Ascending aorta (tissue), 2 donors: ENCODE data around the gene STRBP. TPM values are rescaled to one million over a fixed set of nuclear protein-coding genes. Genes with fewer than 3 reads are reported as not detected.

Experiments used
- DNase-seq, 2 donors: peaks; one replicate each; pipeline ENCODE4 v3.0.0-alpha.2; 2019; ENCODE audit warnings: low spot score in 2 of 2
- H3K27ac ChIP-seq, 2 donors: fragments of 200-600 bp; sonication (generic); one replicate each; pipeline ENCODE4 v1.5.1; 2016 to 2017; ENCODE audit warnings: mild to moderate bottlenecking in 1 of 2
- H3K27me3 ChIP-seq: fragments of 200-600 bp; sonication (generic); one replicate; pipeline ENCODE4 v1.5.1; 2017
- H3K36me3 ChIP-seq, 2 donors: fragments of 200-600 bp; sonication (generic); one replicate each; pipeline ENCODE4 v1.5.1; 2016
- H3K4me1 ChIP-seq, 2 donors: fragments of 200-600 bp; sonication (generic); one replicate each; pipeline ENCODE4 v1.5.1; 2016 to 2017; ENCODE audit warnings: mild to moderate bottlenecking in 1 of 2
- H3K4me3 ChIP-seq, 2 donors: fragments of 200-600 bp; sonication (generic); one replicate each; pipeline ENCODE4 v1.5.1; 2016 to 2017; ENCODE audit warnings: mild to moderate bottlenecking in 1 of 2
- H3K9me3 ChIP-seq, 2 donors: fragments of 200-600 bp; sonication (generic); one replicate each; pipeline ENCODE4 v1.5.1; 2016
- CTCF ChIP-seq, 3 experiments: fragments of 200-600 bp in 2 of 3; fragments of 450-650 bp in 1 of 3; sonication (generic) in 2 of 3; IDR thresholded peaks; one replicate each; pipeline ENCODE4 v1.5.1; 2016 to 2019; ENCODE audit warnings: antibody characterized with exemption in 3 of 3, mild to moderate bottlenecking in 1 of 3, moderate library complexity in 1 of 3
- intact Hi-C: fragments of 100-400 bp; cut with DNase I; formaldehyde crosslinking; loops from one replicate; pipeline ENCODE4 v1.15.1; 2023
- total RNA-seq: library from RNA; depleted of rRNA; stranded (reverse); fragments of >200 nt; gene quantifications from one replicate; pipeline ENCODE4 v1.1.0, GENCODE V29; 2016

The STRBP gene
- total RNA-seq, 1 donor from 2014 or later, result 0.43 TPM

DNA sequence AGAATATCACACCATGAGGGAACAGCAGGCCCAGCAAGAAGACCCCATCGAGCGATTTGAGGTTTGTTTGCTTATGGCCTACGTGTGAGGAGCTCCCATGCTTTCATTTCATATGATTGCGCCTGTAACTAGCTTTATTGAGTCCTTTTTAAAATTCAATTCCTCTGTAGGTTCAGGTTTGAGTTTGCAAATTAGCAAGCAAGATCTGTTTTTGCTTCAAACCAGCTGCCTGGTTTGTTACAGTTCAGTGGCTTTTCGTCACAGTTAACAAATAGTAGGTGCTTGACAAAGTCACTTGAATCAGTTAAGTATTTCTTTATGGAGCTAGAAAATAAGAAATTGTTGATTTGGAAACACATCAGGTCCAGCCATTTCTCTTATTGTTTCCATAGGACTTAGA is 178.6 kb downstream of the STRBP start:
- Histone ChIP-seq H3K36me3 (peaks cover 59 to 74% of the 10 kb centered on the region in 2 donors), H3K4me1 (peaks cover 0 to 2% of the 10 kb centered on the region in 2 donors), H3K27me3 (no peaks in the 10 kb centered on the region), H3K27ac (no peak overlapping the region), H3K4me3 (no peak overlapping the region), H3K9me3 (no peaks in the 10 kb centered on the region)
- TF ChIP-seq CTCF (IDR thresholded peaks at IDR 0.05), result no peak
- intact Hi-C loops, result no loop called here
- DNase-seq, result no peak

GRCh38 chr9:123089040-123089439 is 179.3 kb downstream of the STRBP start:
- no peak for DNase-seq
- Histone ChIP-seq H3K27me3 (no peaks in the 10 kb centered on the region), H3K27ac (peak overlapping the region in 1 of 2 donors; percentile 22), H3K36me3 (peaks cover 66 to 82% of the 10 kb centered on the region in 2 donors), H3K4me1 (peaks cover 0 to 2% of the 10 kb centered on the region in 2 donors), H3K9me3 (no peaks in the 10 kb centered on the region), H3K4me3 (no peak overlapping the region)
- intact Hi-C loops, result no loop called here
- TF ChIP-seq CTCF (IDR thresholded peaks at IDR 0.05), result no peak

DNA sequence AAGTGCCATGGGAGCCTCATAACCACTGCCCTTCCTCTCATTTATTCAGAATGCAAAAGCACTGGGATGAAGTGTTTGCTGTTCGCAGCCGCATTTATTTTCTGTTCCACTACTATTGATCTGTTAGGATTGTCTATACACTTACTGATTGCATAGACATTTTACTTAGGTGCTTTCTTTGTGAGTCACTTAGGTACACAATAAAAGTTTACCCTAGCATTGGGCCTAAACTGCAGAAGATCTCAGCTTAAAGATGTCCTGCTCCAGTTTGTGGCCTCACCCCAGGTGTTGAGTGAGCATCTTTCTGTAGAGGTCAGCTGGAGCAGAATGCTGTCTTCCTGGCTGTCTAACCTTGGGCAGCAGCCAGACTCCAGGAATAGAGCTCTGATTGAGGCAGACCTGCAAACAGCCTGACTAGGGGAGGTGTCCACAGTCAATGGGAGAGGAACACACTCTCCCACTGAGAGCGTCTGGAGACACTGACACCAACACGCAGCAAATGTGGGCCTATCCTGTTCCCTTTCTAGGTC is 181.0 kb downstream of the STRBP start:
- Histone ChIP-seq H3K36me3 (peaks cover 60 to 86% of the 10 kb centered on the region in 2 donors), H3K27ac (no peak overlapping the region), H3K9me3 (no peaks in the 10 kb centered on the region), H3K4me3 (no peak overlapping the region), H3K4me1 (peaks cover 0 to 2% of the 10 kb centered on the region in 2 donors), H3K27me3 (no peaks in the 10 kb centered on the region)
- intact Hi-C loops, result no loop called here
- TF ChIP-seq CTCF (IDR thresholded peaks at IDR 0.05), result no peak
- no peak for DNase-seq

- H3K4me3 ChIP-seq, result no peak overlapping the region
- peaks cover 47 to 85% of the 10 kb centered on the region in 2 donors for H3K36me3 ChIP-seq
- H3K27me3 ChIP-seq, result no peaks in the 10 kb centered on the region
- no peak for TF ChIP-seq CTCF (IDR thresholded peaks at IDR 0.05)
- no peak for DNase-seq
- peaks cover 0 to 2% of the 10 kb centered on the region in 2 donors for H3K4me1 ChIP-seq
- H3K9me3 ChIP-seq, result no peaks in the 10 kb centered on the region
- intact Hi-C loops, result no loop called here
- no peak overlapping the region for H3K27ac ChIP-seq
Observed at GRCh38 chr9:123085916-123086315, 182.5 kb downstream of the STRBP start.

- DNase-seq, result no peak
- peaks cover 51 to 86% of the 10 kb centered on the region in 2 donors for H3K36me3 ChIP-seq
Observed at GRCh38 chr9:123084256-123084655, 184.1 kb downstream of the STRBP start.

More at GRCh38 chr9:123084256-123084655, 184.1 kb downstream of the STRBP start:
- Histone ChIP-seq H3K4me3 (no peak overlapping the region), H3K9me3 (no peaks in the 10 kb centered on the region), H3K27ac (no peak overlapping the region), H3K27me3 (no peaks in the 10 kb centered on the region), H3K4me1 (no peaks in the 10 kb centered on the region)
- TF ChIP-seq CTCF (IDR thresholded peaks at IDR 0.05), result no peak
- intact Hi-C loops, result loop anchor here (5.0 kb wide), 1 partner anchor 263 kb away; no protein-coding TSS in a partner anchor
